ENCODE measurements around the gene RAPGEF4.

The RAPGEF4 gene

DNA sequence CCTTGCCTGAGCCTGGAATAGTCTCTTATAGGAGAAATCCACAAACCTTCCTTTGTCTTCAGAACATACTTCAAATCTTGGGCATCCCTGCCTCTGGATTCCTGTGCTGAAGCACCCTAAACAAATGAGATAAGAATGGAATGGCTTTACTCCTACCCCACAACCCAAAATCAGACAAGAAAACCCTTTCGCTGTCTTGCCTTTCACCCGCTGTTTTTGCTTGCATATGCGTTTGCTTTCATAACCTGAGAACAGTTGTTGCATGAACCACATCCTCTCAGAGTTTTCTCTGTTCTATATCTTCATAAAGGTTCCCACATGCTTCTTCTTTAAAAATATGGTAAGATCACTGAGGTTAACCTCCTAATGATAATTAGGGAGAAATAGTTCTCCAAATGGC lies 207.9 kb downstream of the RAPGEF4 start:
- DNase-seq = no peak

DNA sequence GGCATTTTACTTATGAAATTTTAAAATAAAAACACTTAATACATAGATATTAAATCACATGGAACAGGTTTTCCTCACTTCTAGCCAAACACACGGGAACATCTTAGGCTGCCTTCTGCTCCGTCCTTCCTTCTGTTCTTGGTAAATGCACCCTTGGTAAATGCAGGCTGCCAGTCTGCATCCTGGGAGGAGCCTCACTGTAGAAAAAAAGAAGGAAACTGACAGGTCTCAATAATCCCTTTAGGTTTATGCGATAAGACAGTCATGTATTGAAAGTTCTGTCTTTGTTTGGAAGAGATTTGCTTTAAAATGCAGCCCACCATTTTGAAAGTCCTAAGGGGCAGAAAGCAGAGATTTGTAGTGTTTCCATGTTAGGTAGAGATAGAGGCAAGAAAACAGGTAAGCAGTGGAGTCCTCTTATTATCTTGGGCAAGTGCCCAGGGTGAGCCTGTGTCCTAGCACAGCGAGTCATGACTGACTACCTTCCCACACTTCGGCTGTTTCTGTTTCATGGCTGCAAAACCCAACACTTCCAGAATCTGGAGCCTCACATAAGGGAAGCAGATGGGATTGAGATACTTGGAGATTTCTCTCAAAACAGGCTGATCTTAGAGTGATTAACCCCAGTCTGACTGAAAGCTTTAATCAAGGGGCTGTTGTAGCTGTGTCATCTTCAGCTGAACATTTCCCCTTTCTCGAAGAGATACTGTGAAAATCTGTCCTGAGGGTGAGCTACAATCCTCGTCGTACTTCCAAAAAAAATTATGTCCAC lies 208.6 kb downstream of the RAPGEF4 start:
- no peak for DNase-seq

DNA sequence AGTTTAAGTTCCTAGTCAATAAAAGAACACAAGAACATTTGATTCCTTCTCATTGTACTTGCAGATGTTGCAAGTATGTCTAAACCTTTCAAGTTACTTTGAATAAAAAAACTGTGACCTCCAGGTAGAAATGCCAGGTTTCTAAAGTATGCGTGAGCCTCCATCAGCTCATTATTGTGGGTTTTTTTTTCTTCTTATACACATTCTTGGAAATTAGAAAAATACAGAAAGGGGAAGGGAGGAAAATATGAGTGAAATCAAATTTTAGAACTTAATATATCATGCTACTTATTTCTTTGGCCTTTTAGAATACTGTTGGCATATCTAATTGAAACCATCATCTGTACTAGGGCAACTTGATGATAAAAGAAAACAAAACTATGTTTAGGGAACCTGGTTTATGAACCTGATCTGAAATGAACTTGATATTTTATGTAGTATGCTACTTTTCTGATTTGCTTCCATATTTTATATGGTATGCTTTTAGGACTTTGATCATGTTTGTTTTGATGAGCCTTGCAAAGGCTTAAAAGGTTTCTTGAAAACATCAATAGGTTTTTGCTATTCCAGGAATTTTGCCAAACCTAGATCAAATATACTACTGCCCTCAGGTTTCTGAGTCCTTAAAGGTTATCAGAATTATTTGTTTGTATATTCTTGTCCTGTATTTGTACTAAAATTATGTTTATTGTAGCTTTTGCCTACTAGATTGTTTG lies 209.3 kb downstream of the RAPGEF4 start:
- no peak for DNase-seq

DNA sequence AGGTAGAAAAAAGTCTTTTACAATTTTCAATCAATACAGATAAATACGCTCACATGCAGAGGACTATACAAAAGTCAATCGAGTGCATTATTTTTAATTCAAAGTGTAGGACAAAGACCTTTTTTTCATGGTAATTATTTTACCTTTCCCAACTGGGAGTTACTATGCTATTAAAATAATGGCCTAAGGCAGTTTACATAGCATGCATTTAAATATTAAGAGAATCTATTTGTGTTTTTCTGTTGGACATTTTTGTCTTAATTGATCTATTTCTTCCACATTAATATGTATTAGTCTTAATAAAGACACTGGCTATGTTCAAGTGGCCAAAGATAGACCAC lies 209.8 kb downstream of the RAPGEF4 start:
- DNase-seq = no peak

DNA sequence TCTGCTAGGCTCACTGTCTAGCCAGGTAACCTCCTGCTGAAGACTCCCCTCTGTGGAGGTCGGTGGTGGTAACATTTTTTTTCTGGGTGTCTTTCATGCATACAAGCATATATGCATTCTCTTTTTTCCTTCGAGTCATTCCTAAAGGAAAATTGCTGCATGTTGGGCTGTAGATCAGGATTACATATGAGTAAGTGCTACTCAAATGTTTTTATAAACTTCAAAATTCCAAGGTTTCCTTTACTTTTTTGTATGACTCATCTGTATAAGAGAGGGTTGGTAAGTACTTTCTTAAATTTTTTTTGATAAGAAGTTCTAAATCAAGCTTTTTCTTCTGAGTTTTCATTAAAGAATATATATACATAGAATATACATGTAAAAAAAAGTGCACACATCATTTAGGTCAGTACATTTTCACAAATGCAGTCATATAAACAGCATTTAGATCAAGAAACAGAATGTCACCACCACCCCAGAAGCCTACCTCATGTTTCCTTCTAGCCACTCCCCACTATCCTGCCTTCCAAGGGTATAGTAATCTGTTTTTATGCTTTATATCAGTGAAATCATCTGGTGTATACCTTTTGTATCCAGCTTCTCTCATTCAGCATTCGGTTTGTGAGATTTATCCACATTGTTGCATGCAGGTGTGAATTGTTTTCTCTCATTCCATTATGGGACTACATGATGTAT lies 212.0 kb downstream of the RAPGEF4 start:
- no peak for DNase-seq

DNA sequence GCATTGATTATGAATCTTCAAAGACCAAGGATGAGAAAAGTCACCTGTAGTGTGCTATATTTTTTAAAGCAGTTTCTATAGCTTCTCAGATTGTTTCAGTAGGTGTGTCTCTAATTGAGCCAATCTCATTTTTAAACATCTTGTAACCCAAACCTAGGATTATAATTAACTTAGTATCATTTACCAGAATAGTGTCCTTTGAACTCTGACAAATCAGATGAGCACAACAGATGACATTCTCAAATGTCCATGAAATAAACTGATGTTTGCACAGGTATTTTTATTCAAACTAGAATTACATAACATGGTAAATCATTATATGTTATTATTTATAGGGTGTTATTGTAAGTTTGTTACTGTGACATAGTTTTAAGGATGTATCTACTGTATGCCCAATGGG lies 213.9 kb downstream of the RAPGEF4 start:
- no peak for DNase-seq

DNA sequence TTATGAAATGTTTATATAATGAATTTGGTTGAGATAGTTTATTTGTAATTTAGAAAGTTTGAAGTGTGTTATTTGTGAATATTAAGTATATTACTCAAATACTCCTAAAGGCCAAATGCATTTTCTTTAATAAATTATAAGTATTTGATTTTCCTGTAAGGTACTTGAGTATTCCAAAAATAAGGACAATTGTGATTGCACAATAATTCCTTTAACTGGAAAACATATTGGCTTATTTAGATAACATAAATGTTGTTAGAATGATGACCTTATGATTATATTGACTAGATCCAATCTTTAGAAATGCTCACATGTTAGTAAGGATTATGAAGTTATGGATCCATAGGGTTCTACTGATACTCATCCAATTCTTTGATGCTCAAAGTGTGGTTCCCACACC lies 214.9 kb downstream of the RAPGEF4 start:
- no peak for DNase-seq

DNA sequence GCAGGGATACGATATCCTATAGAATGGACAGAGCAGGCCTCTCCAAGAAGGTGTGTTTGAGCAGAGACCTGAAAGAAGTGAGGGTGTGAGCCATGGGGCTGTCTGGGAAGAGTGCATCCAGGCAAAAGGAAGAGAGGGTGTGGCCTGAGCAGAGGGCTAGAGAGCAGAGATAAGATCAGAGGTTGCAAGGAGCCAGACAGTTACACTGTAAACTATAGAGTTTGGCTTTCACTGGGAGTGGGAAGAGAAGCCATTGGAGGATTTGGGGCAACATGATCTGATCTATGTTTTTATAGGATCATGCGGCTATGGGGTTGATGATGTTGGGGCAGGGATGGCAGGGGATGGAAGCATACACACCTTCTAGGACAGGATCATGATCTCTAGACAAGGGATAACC lies 215.9 kb downstream of the RAPGEF4 start:
- DNase-seq = no peak

DNA sequence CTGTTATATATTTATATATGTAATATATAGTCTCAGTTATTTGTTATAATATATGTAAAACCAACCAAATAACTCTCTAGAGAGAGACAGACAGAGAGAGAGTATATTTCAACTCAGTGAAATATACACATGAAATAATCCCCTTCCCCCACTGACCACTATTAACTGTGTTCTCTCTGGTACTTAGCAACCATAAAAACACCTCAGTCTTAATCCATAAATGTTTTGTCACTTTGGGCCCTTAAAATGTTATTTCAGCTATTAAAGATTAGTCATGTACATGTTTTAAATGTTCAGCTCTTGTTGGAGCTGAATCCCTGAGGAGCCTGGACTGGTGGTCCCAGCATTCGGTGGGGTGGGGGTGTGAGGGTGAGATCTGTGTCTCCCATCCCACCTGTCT lies 217.8 kb downstream of the RAPGEF4 start:
- no peak for DNase-seq

DNA sequence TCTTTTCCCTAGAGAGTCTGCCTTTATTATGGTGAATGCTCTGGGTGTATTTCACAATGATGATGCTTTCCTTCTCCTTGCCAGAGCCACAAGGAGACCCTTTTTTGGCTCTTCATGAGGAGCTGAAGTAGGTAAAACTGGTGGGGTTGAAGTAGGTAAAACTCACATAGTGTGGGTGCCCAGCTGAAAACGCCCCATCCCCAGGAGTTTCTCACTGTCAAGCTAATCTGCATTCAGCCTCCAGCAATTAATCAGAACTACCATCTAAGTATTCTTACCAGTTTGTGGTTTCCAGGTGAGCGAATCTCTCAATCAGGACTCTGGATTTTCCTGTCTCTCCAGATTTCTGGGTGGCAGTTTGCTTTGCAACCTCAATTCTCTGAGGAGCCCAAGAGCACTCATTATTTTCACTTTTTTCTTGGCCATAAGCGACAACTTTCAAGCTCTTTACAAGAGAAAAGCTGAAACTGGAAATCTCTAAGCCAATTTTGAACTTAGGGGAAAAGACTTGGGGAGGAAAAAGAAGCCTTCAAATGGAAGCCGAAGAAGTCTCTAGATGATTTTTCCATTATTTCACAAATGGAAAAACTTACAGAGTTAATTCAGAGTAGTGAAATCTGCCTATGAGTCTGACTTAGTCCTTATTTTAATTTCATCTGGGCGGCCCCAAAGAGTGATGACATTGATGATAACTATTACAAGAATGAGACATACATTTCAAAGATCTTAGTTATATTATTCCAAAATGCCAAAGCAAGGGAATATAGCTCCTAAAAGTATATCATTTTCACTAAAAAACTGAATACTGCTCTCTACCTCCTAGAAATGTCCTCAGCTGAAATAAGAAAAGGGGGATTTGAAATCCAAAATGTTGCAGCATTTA lies 218.6 kb downstream of the RAPGEF4 start:
- no peak for DNase-seq

DNA sequence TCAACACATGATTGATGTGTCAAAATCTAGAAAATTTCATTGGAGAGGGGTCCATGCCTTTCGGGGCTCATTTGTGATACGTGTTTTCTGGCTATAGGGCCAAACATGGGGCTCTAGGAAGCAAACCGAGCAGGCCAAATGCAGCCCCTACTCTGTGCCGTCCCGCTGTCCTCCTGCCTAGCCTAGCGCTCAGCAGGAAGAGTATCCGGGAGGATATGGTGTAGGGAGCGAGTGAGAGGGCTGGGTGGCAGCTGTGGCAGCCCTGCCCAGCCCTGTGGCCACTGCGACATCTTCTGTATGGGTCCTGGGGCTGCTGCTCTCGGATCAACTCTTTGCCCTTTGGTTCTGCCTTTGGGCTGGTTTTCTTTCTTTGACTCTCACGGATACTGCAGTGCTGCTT lies 219.9 kb downstream of the RAPGEF4 start:
- no peak for DNase-seq

DNA sequence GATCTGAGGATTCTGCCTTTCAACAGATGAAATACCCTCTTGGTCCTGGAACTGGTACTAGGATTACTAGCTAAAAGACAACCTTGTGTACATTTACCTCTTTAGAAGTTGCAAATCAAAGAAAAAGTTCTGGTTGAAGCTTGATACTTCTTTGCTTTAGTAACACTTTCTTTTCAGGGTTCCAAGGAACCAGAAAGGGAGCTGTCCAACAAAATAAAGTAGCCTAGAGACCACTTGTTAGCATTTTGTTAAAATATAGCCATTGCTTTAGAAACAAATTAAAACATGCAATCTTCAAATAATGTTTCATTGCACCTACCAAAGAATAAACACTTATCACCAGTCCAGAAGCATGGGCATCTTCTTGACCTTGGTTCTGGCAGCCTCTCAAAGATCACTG lies 222.1 kb downstream of the RAPGEF4 start:
- no peak for DNase-seq

DNA sequence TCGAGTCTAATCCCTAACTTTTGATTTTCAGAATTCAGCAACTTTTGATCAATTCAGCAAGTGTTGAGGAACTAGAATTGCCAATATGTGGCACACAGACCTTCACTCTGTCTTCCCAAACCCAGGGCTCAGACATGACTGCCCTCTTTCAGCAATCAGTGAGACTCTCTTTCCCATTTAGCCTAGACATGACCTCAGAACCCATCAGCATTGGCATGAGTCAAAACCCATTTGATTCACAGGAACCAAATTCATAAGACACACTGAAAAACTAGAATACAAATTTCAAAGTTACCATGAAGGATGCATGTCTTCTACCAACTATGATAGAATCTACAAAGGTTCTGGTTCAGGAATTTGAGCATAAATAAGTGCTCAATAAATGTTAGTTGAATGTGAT lies 226.4 kb downstream of the RAPGEF4 start:
- DNase-seq = no peak

DNA sequence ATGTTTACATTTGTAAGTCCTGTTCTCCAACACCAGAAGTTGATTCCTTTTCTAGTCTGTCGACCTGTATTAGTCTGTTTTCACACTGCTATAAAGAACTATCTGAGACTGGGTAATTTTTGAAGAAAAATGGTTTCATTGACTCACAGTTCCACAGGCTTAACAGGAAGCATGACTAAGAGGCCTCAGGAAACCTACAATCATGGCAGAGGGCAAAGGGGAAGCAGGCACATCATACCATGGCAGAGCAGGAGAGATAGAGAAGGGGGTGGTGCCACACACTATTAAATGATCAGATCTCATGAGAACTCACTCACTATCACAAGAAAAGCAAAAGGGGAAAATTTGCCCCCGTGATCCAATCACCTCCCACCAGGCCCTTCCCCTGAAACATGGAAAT lies 227.2 kb downstream of the RAPGEF4 start:
- no peak for DNase-seq

DNA sequence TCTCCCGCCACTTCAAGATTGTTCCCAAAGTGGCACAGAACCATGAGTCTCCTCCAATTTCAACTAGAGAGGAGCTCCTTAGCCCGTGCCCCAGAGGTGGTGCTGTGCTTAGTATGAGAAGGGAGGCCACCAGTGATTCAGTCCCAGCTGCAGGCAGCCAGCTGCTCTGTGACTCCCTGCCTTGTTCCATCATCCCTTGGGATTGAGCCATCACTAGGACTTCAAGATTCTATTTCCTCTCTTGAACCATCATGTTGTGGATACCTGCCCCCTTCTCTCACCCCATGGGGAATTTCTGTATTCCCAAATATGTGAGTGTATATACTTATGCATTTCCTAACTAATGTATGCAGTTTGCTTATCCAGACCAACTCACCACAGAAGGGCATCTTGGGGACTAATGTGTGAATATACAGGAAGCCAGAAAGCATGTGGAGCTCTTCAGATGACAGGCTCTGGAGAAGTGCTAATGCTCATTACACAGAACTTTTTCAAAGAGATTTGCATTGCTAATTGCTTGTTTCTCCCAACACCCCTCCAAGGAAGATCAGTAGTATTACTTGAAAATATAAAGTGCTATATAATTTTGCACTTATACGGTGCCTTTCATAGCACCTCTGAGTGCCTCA lies 229.0 kb downstream of the RAPGEF4 start:
- DNase-seq = no peak

DNA sequence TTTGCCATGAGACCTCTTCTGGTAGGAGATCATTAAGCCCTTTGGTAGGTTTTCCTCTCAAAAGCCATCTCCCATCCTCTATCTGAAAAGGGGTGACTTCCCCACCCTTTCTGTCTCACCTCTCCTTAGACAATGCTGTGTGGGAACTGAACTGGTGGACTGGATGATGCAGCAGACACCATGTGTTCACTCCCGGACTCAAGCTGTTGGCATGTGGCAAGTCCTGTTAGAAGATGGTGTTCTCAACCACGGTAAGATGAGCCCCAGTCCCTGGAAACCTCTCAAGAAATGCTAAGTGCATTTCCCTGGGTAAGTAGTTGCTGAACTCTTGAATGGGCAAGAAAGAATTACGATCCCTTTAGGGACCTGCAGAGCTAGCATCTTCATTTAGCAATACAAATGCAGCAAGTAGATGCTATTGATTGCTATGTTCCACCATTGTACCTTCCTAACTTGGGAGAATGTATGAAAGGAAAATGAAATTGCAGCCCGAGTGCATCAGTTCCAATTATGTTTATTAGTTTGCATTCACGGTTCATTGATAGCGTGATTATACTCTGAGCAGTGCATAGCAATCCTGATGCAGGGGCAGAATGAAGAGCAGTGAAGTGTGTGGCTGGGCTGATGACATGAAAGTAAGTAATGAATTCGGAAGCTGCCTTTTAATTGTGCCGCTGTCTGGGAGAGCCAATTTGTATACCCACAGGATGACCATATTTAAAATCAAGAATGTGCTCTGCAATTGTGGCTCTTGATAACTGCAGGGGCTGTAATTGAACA lies 230.0 kb downstream of the RAPGEF4 start:
- DNase-seq = no peak

DNA sequence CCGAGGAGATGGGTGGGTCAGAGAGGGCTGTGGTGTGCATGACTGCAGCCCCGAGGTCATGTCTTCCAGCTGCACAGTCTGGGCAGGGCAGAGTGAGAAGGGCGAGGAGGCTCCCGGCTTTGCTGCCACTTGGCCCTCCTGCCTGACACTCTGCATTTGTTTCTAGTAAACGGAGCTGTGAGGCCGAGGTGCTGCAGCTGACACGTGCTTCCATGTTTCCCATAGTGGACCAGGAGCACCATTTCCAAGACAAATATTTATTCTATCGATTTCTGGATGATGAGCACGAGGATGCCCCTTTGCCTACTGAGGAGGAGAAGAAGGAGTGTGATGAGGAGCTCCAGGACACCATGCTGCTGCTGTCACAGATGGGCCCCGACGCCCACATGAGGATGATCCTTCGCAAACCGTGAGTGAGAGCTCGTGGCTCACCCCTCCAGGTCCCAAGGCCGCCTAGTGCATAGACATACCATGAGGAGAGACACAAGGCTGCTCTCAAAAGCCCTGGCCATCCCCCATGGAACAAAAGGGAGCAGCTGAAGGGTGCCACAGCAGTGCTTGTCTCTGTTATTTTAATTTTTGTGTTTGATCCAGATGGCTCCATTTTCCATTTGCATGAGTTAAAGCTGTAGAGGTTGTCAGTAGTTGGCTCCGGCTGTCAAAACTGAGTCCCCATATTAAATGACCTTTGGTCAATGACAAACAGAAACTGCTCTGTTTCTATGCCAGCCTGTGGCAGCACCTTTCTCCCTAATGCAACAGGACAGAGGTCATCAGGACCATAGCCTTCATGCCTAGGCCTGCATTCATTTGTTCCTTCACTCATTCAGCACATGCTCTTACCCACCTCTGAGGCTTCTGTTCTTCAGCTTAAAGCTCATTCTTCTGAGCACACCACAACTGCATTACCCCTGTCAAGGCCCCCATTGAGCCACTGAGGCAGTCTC lies 231.7 kb downstream of the RAPGEF4 start:
- DNase-seq = no peak

DNA sequence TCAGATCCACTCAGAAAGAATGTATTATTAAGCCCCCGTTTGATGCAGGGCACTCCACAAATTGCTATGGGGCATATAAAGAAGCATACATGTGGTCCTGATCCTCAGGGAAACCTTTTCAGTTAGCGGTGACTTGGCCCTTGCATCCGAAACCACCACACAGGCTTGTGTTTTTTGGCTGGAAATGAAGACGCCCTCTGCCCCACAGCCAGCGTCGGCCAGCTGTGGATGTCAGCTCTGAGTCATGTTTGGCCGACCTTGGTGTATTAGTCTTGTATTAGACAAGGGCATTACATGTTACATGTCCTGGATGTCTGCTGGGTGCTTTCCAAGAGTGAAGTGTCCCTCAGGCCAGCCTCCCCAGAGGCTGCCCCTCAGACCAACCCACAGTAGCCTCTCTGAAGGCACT lies 232.4 kb downstream of the RAPGEF4 start:
- DNase-seq = no peak

DNA sequence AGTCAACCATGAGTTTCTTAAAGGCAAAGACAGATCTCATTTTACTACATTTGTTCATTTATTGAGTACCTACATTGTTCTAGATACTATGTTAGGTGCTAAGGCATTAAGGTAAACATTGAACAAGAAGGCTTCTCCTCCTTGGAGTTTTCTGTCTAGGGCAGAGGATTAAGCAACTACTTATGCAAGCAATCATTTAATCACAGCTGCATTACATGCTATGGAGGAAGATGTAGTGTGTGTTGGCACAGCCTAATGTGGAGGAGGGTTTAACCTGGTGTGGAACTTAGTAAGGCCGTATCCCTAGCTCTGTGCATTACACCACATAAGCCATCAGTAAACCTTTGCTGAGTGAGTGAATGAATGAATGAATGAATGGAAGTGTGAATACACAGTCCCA lies 233.5 kb downstream of the RAPGEF4 start:
- DNase-seq = no peak

DNA sequence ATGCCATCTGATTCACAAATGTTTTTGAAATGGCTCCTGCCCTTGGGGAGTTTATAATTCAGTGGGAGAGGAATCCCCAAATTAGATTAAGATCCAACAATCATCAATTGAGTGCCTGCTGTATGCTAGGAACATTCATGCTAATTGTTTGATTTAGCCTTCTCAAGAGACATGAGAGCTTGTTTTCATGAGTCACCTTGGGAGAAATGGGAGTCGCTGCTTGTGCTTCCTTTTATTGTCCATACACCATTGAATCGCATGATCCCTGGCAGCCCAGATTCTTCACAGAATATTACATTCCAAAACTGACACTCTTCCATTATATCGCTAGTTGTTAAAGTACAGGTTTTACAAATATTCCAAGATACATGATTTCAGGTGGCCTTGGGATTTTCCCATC lies 234.0 kb downstream of the RAPGEF4 start:
- DNase-seq = no peak

All from right kidney (tissue), 1 donor.